Trophoblast cell (in vitro differentiated cells and primary cell): Measurements from ENCODE around the gene NEUROG1.

Experiments used
- DNase-seq, 2 donors: peaks; one replicate each; pipeline ENCODE4 v3.0.0-alpha.2; 2016
- H2AFZ ChIP-seq: 2 replicates; pipeline ENCODE4 v1.6.1; 2013; ENCODE audit warnings: low read length, moderate library complexity, mild to moderate bottlenecking; ENCODE audit not compliant: insufficient read depth, poor library complexity
- H2AK5ac ChIP-seq: 2 replicates; pipeline ENCODE4 v1.6.1; 2013; ENCODE audit warnings: mild to moderate bottlenecking, low read length
- H2BK120ac ChIP-seq: 2 replicates; pipeline ENCODE4 v1.6.1; 2013; ENCODE audit warnings: low read length, mild to moderate bottlenecking, moderate library complexity; ENCODE audit not compliant: insufficient read depth, poor library complexity
- H2BK12ac ChIP-seq: 2 replicates; pipeline ENCODE4 v1.6.1; 2013; ENCODE audit warnings: mild to moderate bottlenecking, low read length, moderate library complexity
- H2BK5ac ChIP-seq: 2 replicates; pipeline ENCODE4 v1.6.1; 2013; ENCODE audit warnings: low read length, low read depth, moderate library complexity, mild to moderate bottlenecking; ENCODE audit not compliant: poor library complexity
- H3K14ac ChIP-seq: 2 replicates; pipeline ENCODE4 v1.6.1; 2013; ENCODE audit warnings: mild to moderate bottlenecking, low read length
- H3K18ac ChIP-seq: 2 replicates; pipeline ENCODE4 v1.6.1; 2013; ENCODE audit warnings: mild to moderate bottlenecking, low read length
- H3K23ac ChIP-seq: 2 replicates; pipeline ENCODE4 v1.6.1; 2013; ENCODE audit warnings: low read length
- H3K27ac ChIP-seq: 2 replicates; pipeline ENCODE4 v1.5.1; 2013; ENCODE audit warnings: low read depth, mild to moderate bottlenecking, inconsistent platforms, low read length, moderate library complexity
- H3K27me3 ChIP-seq: 2 replicates; pipeline ENCODE4 v1.6.1; 2013; ENCODE audit warnings: inconsistent platforms, mild to moderate bottlenecking, low read length, moderate library complexity; ENCODE audit not compliant: insufficient read depth
- H3K36me3 ChIP-seq, 2 experiments: 1 replicate in 1 of 2; 2 replicates in 1 of 2; pipeline ENCODE4 v1.6.1; 2013; ENCODE audit warnings: low read length in 2 of 2, mild to moderate bottlenecking in 2 of 2, moderate library complexity in 1 of 2; ENCODE audit not compliant: insufficient read depth in 2 of 2, control insufficient read depth in 1 of 2
- H3K4ac ChIP-seq: 2 replicates; pipeline ENCODE4 v1.6.1; 2013; ENCODE audit warnings: low read depth, mild to moderate bottlenecking, low read length, moderate library complexity
- H3K4me1 ChIP-seq, 2 experiments: 1 replicate in 1 of 2; 2 replicates in 1 of 2; pipeline ENCODE4 v1.6.1; 2013; ENCODE audit warnings: low read length in 2 of 2, mild to moderate bottlenecking in 2 of 2, moderate library complexity in 1 of 2; ENCODE audit not compliant: insufficient read depth in 2 of 2, control insufficient read depth in 1 of 2
- H3K4me2 ChIP-seq: 2 replicates; pipeline ENCODE4 v1.6.1; 2013; ENCODE audit warnings: inconsistent platforms, mild to moderate bottlenecking, low read length, moderate library complexity
- H3K4me3 ChIP-seq: 2 replicates; pipeline ENCODE4 v1.5.1; 2013; ENCODE audit warnings: mild to moderate bottlenecking, low read depth, low read length, inconsistent platforms
- H3K79me1 ChIP-seq: one replicate; pipeline ENCODE4 v1.6.1; 2013; ENCODE audit warnings: low read length
- H3K79me2 ChIP-seq: 2 replicates; pipeline ENCODE4 v1.6.1; 2013; ENCODE audit warnings: low read length, mild to moderate bottlenecking; ENCODE audit not compliant: control insufficient read depth, insufficient read depth, poor library complexity
- H3K9ac ChIP-seq: 2 replicates; pipeline ENCODE4 v1.6.1; 2013; ENCODE audit warnings: mild to moderate bottlenecking, low read length
- H3K9me3 ChIP-seq: 2 replicates; pipeline ENCODE4 v1.6.1; 2013; ENCODE audit warnings: low read depth, mild to moderate bottlenecking, control low read depth, inconsistent platforms, low read length; ENCODE audit not compliant: insufficient read depth
- H4K12ac ChIP-seq: 2 replicates; pipeline ENCODE4 v1.6.1; 2013; ENCODE audit warnings: low read depth, mild to moderate bottlenecking, low read length, moderate library complexity
- H4K8ac ChIP-seq: 2 replicates; pipeline ENCODE4 v1.6.1; 2013; ENCODE audit warnings: low read depth, mild to moderate bottlenecking, low read length, moderate library complexity
- H4K91ac ChIP-seq: one replicate; pipeline ENCODE4 v1.6.1; 2013; ENCODE audit warnings: low read depth, mild to moderate bottlenecking, low read length, moderate library complexity
- WGBS: extraction: QIAGEN DNeasy Blood & Tissue Kit; methylation state at CpG from one replicate; pipeline ENCODE4 v1.1.7; 2013; ENCODE audit warnings: missing lambda C conversion rate; ENCODE audit not compliant: insufficient read length, insufficient coverage; ENCODE audit errors: extremely low coverage; 5-methylcytosine and 5-hydroxymethylcytosine counted together

The NEUROG1 gene

GRCh38 chr5:135535420-135535819 is 344 bp downstream of the NEUROG1 start:
- no peak overlapping the region for H2AFZ ChIP-seq
- no peak overlapping the region for H3K18ac ChIP-seq
- no peak overlapping the region for H4K12ac ChIP-seq
- no peak overlapping the region for H3K27ac ChIP-seq
- no peak overlapping the region for H3K23ac ChIP-seq
- peak overlapping the region; percentile 41 for H3K4me2 ChIP-seq
- no peak overlapping the region for H2BK12ac ChIP-seq
- H2BK120ac ChIP-seq = no peak overlapping the region
- H3K14ac ChIP-seq = no peak overlapping the region
- H3K9me3 ChIP-seq = peaks cover 12% of the 10 kb centered on the region
- H3K27me3 ChIP-seq = peaks cover 66% of the 10 kb centered on the region
- H4K91ac ChIP-seq = no peak overlapping the region
- no peak overlapping the region for H3K9ac ChIP-seq
- WGBS = no CpG with 5 or more reads among the region's 44 CpGs
- H3K4ac ChIP-seq = no peak overlapping the region
- H3K36me3 ChIP-seq = no peaks in the 10 kb centered on the region
- no peaks in the 10 kb centered on the region for H3K79me1 ChIP-seq
- no peak for DNase-seq
- peaks cover 3 to 11% of the 10 kb centered on the region in 2 experiments for H3K4me1 ChIP-seq
- peak overlapping the region; percentile 57 for H3K4me3 ChIP-seq
- no peak overlapping the region for H2BK5ac ChIP-seq
- H4K8ac ChIP-seq = no peak overlapping the region
- no peak overlapping the region for H2AK5ac ChIP-seq
- H3K79me2 ChIP-seq = no peaks in the 10 kb centered on the region

- H3K4me3 ChIP-seq = peak overlapping the region; percentile 57
- no peak overlapping the region for H3K4ac ChIP-seq
- H3K18ac ChIP-seq = no peak overlapping the region
- H3K4me1 ChIP-seq = peaks cover 3 to 11% of the 10 kb centered on the region in 2 experiments
- WGBS = no CpG with 5 or more reads among the region's 61 CpGs
- H3K27ac ChIP-seq = no peak overlapping the region
- no peak for DNase-seq
- H3K23ac ChIP-seq = no peak overlapping the region
- H3K9ac ChIP-seq = no peak overlapping the region
- H2AFZ ChIP-seq = no peak overlapping the region
- peaks cover 69% of the 10 kb centered on the region for H3K27me3 ChIP-seq
- no peak overlapping the region for H3K14ac ChIP-seq
- no peak overlapping the region for H2BK5ac ChIP-seq
- H2BK120ac ChIP-seq = no peak overlapping the region
- no peak overlapping the region for H4K8ac ChIP-seq
- no peaks in the 10 kb centered on the region for H3K79me2 ChIP-seq
- H3K4me2 ChIP-seq = peak overlapping the region; percentile 41
- H3K36me3 ChIP-seq = no peaks in the 10 kb centered on the region
- no peak overlapping the region for H2AK5ac ChIP-seq
- H4K91ac ChIP-seq = no peak overlapping the region
- no peak overlapping the region for H4K12ac ChIP-seq
- no peaks in the 10 kb centered on the region for H3K79me1 ChIP-seq
- no peak overlapping the region for H2BK12ac ChIP-seq
- H3K9me3 ChIP-seq = peaks cover 12% of the 10 kb centered on the region
These were observed 950 bp downstream of the NEUROG1 start for GRCh38 chr5:135534609-135535419.

DNA sequence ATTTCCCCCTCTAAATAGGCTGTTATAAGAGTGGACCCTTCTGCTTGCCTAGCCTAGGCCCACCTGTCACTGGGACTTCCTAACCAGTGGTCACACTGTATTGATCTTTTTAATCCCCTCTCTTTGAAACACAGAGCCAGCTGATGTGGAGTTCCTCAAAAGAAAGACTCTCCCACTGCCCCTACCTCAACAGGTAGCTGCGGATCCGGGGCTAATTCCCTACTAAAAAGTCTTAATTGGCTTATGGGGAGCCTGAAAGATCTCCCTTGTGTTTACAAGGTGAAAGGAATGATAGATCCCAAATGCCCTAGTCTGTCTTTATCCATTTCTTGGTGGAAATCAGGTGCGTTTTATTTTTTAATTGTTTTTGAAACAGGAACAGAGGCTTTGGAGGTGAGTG is 2.0 kb downstream of the NEUROG1 start:
- H3K27ac ChIP-seq = no peak overlapping the region
- no peaks in the 10 kb centered on the region for H3K79me1 ChIP-seq
- H4K12ac ChIP-seq = no peak overlapping the region
- no peak overlapping the region for H2BK120ac ChIP-seq
- WGBS = no CpG with 5 or more reads among the region's 3 CpGs
- H3K14ac ChIP-seq = no peak overlapping the region
- no peak overlapping the region for H4K8ac ChIP-seq
- H2BK5ac ChIP-seq = no peak overlapping the region
- H3K36me3 ChIP-seq = no peaks in the 10 kb centered on the region
- H3K23ac ChIP-seq = no peak overlapping the region
- H3K4me1 ChIP-seq = peaks cover 3 to 11% of the 10 kb centered on the region in 2 experiments
- no peak overlapping the region for H3K4me2 ChIP-seq
- H3K27me3 ChIP-seq = peaks cover 71% of the 10 kb centered on the region
- H3K18ac ChIP-seq = no peak overlapping the region
- H2AFZ ChIP-seq = no peak overlapping the region
- no peak overlapping the region for H2AK5ac ChIP-seq
- H4K91ac ChIP-seq = no peak overlapping the region
- no peak overlapping the region for H2BK12ac ChIP-seq
- no peak overlapping the region for H3K4me3 ChIP-seq
- no peak overlapping the region for H3K4ac ChIP-seq
- no peak overlapping the region for H3K9ac ChIP-seq
- no peaks in the 10 kb centered on the region for H3K79me2 ChIP-seq
- peaks cover 17% of the 10 kb centered on the region for H3K9me3 ChIP-seq
- DNase-seq = no peak

DNA sequence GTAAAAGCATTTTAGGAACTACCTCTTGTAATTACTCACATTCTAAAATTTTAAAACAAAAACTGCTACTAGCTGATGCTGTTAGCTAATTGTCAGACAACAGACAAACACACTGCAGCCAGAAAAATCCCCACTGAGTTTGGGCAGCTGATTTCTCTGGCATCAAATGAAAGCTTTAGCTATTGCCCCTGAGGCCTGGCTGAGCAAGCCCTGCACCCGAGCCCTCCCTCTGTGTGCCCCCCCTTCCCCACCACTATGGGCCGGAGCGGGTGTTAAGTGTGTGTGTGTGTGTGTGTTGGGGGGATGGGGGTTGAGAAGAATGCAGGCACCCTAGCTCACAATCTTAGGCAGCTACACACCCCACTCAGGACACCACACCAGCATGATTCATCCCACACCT is 2.4 kb downstream of the NEUROG1 start:
- Histone ChIP-seq H2AFZ (no peak overlapping the region), H3K27me3 (peaks cover 68% of the 10 kb centered on the region), H4K8ac (no peak overlapping the region), H3K14ac (no peak overlapping the region), H3K4me3 (no peak overlapping the region), H3K9ac (no peak overlapping the region), H3K36me3 (no peaks in the 10 kb centered on the region), H2AK5ac (no peak overlapping the region), H3K27ac (no peak overlapping the region), H4K91ac (no peak overlapping the region), H3K4me1 (peaks cover 3 to 11% of the 10 kb centered on the region in 2 experiments), H3K4ac (no peak overlapping the region), H3K18ac (no peak overlapping the region), H2BK12ac (no peak overlapping the region), H3K79me2 (no peaks in the 10 kb centered on the region), H2BK120ac (no peak overlapping the region), H3K9me3 (peaks cover 17% of the 10 kb centered on the region), H3K4me2 (no peak overlapping the region), H2BK5ac (no peak overlapping the region), H4K12ac (no peak overlapping the region), H3K79me1 (no peaks in the 10 kb centered on the region), H3K23ac (no peak overlapping the region)
- WGBS = no CpG with 5 or more reads among the region's 3 CpGs
- no peak for DNase-seq
